HG03521 (cell line): ENCODE results near the gene ABCF1.
"Not testable (repeated sequence)": the region's sequence is repeated elsewhere in the genome, so short reads cannot be mapped to it uniquely, and the experiment has no call there.

Experiments
- ATAC-seq: cut with Tn5 transposase; IDR thresholded peaks from one replicate; pipeline ENCODE4 v1.9.1; 2021; ENCODE audit warnings: mild to moderate bottlenecking, moderate library complexity; ENCODE audit not compliant: unreplicated experiment

Gene ABCF1

DNA sequence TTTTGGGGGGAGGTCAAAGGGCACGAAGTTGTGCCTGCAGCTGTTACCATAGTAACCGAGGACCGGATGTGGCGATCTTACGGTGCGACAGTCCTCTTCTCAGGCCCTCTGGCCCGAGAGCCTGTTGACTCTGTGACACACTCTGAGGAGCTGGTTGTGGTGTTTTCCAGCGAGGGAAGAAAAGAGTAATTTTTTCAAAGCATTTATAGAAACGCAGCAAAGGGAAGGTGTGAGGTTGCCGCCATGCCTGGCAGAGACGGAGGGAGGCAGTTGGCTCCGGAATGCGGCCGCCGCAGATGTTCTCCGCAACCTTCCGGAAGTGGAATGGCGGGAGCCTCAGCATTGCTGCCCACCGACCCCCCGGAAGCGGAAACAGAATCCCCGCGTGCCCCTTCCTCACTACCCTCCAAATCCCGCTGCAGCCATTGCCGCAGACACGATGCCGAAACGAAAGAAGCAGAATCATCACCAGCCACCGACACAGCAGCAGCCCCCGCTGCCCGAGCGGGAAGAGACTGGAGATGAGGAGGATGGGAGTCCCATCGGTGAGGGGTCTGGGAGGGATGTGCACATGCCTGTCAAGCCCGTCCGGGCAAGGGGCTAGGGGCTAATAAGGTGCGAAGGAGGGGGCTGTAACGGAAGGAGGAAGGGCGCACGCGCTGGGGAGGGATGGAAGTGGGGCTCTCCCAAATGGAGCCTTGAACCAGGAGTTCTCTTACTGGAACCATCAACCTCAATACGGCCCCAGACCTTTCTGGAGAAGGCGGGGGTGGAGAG lies 14.1 kb upstream of the ABCF1 start, which contains the start of gene PRR3:
Gene PRR3, plus strand, starts transcription at position 390 of the 777 bp plus-strand sequence. Its CDS starts 50 bp downstream, at position 440.
- peak; percentile 44 for ATAC-seq

DNA sequence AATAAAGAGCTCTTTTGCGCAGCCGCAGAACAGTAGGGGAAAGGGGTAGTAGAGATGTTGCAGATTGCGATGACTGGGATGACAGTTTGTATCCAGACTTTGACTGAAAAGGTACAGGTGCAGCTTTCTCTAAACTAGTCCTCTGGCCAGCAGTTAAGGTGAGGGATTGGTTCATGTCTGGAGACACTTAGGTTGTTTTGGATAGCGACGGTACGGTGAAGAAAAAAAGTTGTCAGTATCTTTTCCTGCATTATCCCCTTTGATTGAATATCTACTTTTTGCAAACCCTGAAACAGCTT lies 13.6 kb upstream of the ABCF1 start:
- no peak for ATAC-seq

DNA sequence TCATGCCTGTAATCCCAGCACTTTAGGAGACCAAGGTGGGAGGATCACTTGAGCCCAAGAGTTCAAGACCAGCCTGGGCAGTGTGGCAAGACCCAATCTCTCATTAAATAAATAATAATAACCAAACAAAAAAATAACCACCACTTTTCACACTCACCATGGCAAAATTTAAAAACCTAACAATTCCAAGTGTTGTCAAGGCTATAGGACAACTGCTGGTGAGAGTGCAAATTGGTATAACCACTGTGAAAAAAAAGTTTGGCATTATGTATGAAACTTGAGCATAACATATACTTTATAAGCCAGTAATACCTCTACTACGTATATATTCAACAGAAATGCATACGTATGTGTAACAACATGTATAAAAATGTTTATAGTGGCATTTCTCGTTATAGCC lies 10.3 kb upstream of the ABCF1 start:
- no peak for ATAC-seq

DNA sequence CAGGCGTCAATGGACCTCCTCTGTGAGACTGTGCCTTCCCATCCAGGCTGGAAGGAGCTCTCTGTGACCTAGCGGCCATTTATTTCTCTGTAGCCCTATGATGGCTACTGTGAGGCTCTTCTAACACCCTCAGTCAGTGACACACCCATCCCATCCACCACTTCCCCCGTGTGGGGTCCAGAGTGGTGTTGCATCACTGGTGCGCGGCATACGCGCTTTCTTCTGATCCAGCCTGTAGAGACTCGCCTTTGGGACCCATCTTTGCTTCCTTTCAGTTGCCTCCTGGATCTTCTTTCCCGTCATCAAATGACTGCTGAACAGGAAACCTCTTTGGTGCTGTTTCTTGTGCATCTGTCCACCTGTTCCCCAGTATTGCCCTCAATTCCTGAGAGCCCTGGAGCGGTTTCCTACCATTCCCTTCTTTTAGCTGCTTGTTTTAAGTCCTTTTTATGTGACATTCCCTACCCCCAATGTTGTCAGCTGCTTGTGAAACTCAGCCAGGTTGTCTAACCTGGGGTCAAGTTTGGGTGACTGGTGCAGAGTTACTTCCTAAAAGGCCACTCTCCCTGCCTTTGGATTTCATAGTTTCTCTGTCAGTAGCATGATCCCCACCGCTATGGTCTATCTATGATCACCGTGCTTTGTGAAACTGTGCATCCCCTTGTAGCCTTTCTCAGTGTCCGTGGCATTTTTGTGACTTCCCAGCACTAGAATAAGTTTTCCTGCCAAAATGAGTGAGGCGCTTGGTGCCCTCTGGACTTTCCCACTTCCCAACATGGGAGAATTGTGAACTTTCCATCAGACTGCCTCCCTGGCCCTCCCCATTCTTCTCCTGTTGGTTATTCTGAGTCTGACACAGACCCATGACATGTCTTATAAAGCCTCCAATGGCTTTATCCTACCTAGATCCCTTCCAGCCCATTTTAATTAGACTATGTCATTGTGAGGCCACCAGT lies 8.5 kb upstream of the ABCF1 start:
- ATAC-seq: no peak

DNA sequence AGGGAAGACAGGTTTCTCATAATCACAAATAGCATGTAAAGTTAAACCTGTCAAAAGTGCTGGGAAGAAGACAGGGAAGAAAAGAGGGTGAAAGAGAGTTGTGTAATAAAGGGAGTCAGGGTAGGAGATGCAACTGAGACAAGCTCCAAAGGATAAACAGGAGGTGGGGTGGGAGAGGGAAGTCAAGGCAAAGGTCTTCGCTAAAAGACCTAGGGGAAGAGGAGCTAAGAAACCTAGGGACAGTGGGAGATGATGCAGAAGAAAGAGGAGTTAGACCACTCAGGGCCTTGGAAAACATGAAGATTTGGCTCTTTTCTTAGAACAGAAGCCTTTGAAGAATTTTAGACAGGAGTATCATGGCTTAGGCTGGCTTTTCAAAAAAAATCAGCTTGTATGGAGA lies 7.1 kb upstream of the ABCF1 start:
- no peak for ATAC-seq

DNA sequence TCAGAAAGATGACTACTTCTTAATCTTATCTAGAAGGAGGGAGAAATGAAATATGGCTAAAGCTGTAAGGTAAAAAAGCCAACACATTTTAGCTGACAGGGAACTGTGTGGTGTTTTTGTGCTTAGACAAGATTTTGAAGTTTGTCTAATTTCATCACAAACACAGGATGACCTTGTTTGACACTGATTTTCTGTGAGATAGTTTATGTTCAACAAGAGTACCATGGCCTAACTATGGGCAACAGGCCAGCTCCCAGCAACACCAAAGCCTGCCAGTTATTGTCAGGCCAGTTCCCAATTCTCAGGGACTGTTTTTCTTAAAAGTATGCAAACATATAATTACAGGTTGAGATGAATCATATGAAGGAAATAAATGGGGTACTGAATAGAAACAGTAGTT lies 5.5 kb upstream of the ABCF1 start:
- no peak for ATAC-seq

DNA sequence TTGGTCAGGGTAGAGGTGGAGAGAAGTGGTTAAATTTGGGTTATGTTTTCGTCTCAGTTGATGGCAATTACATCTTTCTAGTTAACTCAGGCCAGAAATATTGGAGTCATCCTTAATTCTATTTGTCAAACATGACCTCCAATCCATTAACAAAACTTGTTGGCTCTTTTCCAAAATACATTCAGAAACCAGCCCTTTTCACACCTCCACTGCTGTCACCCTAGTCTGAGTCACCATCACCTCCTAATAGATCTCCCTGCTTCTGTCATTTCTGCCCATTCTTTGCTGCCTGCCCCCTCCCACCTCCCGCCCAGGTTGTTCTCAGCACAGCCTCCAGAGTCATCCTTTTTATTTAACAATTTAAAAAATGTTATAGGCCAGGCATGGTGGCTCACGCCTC lies 3.0 kb upstream of the ABCF1 start:
- ATAC-seq: no peak

DNA sequence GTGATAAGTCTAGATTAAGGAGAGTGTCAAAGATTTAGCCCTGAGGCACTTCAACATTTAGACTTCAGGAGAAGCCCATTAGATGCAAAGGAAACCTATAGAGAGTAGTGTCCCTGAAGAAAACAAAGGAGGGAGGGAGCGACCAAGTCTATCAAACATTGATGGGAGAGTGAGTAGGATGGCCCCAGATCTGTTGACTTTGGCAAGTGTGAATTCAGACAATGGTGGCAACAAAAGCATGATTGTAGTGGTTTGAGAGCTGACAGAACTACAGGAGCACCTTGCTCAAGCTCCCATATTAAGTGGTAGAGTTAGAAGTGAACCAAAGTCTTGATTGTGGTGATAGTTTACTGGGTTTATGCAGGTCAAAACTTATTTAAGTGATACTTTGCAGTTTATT lies 979 bp upstream of the ABCF1 start:
- ATAC-seq: no peak

DNA sequence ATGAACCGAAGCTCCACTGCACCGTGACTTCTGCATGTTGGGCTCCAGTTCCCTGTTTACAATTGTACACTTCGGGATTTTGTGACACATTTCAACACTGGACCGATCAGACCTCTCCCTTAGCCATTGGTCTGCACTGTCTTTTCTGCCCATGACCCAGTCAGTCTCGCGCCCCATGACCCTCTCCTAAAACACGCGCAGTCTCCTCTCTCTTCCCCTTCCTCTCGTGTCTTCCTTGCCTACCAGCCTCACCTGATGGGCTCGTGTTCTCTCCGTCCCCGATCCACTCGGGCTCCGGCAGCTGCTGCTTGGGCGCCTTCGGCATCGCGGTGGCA lies 535 bp upstream of the ABCF1 start:
- ATAC-seq: peak; percentile 14

DNA sequence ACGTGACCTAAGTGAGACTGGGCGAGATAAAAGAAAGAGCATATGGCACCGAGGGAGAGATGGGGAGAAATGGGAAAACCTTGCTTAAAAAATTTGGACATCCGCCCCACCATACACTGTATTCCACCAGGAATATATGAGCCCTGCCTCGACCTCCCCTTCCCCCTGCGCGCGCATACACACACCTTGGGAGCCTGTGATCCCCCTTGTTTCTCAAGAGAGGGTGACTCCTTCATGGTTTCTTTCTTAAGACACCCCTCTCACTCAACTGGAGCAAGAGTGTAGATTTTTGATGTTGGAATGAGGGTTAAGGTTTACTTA lies 480 bp downstream of the ABCF1 start:
- no peak for ATAC-seq

DNA sequence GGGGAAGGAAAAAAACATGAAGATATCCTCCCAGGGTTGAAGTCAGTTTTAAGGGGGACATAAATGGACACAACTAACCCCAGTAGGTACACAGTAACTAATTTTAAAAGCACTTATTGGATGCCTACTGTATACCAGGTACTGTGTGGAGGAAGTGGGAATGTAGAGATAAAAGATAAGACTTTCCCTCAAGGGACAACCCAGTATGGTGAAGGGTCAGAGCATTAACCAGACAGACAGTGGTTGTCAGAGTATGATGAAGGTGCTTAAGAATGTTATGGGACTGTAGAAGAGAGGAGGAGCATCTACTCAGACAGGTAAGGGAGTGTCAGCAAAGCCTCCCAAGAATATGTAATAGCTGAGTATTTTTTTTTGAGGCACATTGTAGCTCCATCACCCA lies 906 bp downstream of the ABCF1 start:
- no peak for ATAC-seq

DNA sequence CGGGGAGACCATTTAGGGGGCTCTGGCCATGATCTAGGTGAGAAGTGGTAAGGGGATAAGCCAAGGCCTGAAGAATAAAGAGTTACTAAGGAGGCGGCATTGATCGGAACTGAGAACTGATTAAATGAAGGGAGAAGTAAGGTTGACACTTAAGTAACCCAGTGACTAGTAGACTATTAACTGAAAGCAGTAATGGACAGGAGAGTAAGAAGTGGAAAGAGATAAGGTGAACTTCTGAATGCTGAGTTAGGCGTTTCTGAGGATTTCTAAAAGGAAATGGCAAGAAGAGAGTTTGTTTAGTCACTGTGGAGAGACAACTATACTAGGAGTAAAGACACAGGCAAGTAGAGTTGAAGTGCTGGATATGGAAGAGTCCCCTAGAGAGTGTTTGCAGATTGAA lies 1.9 kb downstream of the ABCF1 start:
- no peak for ATAC-seq

DNA sequence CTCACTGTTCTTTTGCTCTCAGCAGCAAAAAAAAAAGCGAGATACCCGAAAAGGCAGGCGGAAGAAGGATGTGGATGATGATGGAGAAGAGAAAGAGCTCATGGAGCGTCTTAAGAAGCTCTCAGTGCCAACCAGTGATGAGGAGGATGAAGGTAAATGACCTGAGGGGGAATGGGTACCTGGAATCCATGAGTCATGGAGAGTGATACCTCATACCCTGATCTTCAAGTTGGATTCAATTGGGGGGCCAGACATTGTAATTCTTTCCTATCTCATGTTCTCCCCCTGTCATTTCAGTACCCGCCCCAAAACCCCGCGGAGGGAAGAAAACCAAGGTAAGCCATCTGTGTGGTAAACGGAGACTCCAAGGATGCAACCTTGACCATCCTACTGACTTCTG lies 6.8 kb downstream of the ABCF1 start:
- ATAC-seq: no peak

DNA sequence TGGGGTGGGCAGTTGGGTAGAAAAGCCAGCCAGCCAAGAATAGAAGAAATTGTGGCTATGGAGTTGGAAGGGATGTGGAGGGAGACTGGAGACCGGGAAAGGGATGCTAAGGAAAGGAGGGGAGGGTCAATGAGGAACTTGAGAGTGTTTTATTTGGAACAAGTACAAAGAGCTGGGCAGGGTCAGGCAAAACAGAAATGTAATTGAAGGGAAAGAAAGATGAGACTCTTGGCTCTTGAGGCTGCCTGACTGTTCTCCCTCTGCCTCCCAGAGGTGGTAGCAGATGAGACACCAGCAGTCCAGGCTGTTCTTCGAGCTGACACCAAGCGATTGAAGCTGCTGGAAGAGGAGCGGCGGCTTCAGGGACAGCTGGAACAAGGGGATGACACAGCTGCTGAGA lies 12.7 kb downstream of the ABCF1 start:
- ATAC-seq: no peak

DNA sequence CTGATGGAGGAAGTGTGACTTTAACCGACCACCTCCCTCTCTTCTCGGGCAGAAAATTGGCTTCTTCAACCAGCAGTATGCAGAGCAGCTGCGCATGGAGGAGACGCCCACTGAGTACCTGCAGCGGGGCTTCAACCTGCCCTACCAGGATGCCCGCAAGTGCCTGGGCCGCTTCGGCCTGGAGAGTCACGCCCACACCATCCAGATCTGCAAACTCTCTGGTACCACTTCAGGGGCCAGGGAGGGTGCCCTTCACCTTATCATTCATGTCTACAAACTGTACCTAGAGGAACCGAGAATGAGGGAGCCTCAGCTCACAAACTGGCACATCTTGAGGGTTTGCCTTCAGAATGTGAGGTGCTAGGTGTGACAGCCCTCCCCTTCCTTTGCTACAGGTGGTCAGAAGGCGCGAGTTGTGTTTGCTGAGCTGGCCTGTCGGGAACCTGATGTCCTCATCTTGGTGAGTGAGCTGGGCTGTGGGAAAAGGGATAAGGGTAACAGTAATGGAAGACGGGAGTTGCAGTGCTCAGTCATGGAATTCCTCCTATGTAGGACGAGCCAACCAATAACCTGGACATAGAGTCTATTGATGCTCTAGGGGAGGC lies 18.6 kb downstream of the ABCF1 start:
- no peak for ATAC-seq

DNA sequence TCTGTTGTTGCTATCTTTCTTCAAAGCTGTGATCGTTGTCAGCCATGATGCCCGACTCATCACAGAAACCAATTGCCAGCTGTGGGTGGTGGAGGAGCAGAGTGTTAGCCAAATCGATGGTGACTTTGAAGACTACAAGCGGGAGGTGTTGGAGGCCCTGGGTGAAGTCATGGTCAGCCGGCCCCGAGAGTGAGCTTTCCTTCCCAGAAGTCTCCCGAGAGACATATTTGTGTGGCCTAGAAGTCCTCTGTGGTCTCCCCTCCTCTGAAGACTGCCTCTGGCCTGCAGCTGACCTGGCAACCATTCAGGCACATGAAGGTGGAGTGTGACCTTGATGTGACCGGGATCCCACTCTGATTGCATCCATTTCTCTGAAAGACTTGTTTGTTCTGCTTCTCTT lies 19.3 kb downstream of the ABCF1 start:
- ATAC-seq: no peak

DNA sequence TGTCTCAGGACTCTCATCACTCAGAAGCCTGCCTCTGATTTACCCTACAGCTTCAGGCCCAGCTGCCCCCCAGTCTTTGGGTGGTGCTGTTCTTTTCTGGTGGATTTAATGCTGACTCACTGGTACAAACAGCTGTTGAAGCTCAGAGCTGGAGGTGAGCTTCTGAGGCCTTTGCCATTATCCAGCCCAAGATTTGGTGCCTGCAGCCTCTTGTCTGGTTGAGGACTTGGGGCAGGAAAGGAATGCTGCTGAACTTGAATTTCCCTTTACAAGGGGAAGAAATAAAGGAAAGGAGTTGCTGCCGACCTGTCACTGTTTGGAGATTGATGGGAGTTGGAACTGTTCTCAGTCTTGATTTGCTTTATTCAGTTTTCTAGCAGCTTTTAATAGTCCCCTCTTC lies 19.8 kb downstream of the ABCF1 start:
- no peak for ATAC-seq

DNA sequence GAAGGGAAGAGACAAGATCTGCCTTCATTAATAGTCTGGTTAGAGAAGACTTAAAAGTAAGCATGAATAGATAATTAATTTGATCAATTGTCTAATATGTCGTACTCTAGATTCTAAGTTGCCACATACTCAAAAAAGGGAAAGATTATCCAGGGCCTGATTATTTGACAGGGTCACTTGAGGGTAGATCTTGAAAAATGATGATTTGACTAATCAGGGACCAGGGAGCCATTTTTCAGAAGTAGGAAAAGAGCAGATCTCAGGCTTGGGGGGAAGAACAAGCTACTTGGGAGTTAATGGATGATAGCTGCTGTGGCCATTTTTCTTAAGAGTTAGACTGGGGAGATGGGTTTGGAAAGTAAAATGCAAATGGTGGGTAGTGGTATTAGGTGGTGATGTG lies 21.0 kb downstream of the ABCF1 start:
- no peak for ATAC-seq

DNA sequence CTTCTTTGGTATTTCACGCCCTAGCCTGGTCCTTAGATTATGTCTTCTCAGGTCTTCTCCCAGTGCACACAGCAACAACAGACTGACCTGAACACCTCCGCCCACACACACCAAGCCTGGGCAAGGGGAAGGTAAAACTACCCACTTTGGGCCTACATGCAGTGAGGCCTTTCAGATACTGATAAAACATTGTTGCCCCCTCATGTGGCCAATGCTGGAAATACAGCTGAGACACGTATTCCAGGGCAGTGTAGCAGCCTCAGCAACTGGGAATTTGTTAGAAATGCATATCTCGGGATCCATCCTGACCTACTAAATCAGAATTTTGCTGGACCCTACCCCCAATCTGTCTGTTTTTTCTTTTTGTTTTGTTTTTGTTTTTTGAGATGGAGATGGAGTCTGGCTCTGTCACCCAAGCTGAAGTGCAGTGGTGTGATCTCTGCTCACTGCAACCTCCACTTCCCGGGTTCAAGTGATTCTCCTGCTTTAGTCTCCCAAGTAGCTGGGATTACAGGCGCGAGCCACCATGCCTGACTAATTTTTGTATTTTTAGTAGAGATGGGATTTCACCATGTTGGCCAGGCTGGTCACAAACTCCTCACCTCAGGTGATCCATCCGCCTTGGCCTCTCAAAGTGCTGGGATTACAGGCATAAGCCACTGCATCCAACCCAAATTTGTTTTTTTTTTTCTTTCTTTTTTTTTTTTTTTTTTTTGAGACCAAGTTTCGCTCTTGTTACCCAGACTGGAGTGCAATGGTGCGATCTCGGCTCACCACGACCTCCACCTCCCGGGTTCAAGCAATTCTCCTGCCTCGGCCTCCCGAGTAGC lies 26.3 kb downstream of the ABCF1 start:
- not testable (repeated sequence) for ATAC-seq

DNA sequence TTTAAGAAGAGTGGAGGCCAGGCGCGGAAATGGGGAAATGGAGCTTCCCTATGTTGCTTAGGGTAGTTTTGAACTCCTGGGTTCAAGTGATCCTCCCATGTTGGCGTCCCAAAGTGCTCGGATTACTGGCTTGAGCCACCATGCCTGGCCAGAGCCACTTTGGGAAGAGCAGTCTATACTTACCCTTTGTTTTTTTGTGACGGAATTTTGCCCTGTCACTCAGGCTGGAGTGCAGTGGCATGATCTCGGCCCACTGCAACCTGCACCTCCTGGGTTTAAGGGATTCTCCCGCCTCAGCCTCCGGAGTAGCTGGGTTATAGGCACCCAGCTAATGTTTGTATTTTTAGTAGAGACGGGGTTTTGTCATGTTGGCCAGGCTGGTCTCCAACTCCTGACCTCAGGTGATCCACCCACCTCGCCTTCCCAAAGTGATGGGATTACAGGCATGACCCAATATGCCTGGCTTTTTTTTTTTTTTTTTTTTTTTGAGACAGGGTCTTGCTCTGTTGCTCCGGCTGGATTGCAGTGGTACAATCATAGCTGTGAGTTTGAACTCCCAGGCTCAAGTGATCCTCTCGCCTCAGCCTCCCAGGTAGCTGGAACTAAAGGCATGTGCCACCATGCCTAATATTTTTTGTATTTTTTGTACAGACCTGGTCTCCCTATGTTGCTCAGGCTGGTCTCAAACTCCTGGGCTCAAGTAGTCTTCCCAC lies 27.8 kb downstream of the ABCF1 start:
- no peak for ATAC-seq
